UCSD-AML1 (cell line): Measurements from ENCODE around the gene MAP4K3.
A peak's percentile ranks its signal among the peaks of the same experiment; 100 is the strongest.
"Not testable (repeated sequence)": the region's sequence is repeated elsewhere in the genome, so short reads cannot be mapped to it uniquely, and the experiment has no call there.

Experiments used
- DNase-seq: peaks from one replicate; lab custom pipeline; 2025; ENCODE audit not compliant: unreplicated experiment; lab: John Stamatoyannopoulos, UW

The MAP4K3 gene

DNA sequence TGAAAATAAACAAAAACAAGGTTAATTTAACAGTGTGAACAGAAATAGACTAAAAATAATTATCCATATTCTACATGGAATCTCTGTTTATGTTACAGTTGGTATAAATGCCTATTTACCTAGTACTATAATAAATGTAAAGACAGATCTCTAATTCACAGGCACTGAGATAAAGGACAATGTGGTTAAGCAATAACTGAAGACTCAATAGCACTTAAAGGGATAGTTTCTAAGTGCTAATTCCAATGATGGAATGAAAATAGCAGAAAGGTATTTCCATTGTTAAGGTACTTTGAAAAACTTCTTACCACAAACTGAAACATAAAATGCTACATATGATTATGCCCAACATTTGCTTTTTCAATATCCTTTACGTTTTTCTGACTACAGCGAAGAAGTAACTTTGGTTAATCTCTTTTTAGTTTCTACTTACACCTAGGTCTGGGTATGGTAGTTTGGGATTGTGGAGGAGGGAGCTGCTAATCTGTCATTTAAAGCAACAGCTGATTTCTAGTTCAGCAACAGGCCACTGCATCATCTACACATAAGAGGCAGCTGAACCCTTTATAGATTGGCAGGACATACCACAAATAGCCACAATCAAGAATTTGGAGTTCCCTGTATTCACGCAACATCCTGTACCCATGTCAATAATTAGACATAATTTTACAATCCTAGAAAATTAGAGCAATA is 27.2 kb downstream of the MAP4K3 start:
- DNase-seq = no peak

DNA sequence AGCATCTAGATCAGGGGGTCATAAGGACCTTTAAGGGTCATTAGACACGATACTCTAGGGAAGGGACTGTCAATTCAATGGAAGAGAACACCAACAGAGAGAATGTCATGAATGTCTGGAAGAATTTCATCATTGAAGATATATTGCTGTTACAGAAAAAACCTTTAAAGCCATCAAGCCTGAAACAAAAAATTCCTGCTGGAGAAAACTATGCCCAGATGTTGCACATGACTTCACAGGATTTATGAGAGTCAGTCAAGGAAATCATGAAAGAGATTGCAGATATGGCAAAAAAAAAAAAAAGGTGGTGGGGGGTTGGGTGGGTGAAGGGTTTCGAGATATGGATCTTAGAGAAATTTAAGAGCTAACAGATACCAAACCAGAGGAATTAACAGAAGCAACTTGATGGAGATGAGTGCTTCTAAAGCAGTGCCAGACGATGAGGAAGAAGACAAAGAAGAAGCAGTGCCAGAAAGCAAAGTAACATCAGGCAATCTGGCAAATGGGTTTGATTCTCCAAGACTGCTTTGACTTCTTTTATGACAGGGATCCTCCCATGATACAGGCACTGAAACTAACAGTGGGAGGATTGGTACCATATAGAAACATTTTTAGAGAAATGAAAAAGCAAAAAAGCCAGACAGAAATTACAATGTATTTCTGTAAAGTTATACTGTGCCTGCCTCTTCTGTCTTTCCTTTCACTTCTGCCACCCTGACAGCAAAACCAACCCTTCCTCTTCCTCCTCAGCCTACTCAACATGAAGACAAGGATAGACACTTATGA is 28.5 kb downstream of the MAP4K3 start:
- DNase-seq = no peak

DNA sequence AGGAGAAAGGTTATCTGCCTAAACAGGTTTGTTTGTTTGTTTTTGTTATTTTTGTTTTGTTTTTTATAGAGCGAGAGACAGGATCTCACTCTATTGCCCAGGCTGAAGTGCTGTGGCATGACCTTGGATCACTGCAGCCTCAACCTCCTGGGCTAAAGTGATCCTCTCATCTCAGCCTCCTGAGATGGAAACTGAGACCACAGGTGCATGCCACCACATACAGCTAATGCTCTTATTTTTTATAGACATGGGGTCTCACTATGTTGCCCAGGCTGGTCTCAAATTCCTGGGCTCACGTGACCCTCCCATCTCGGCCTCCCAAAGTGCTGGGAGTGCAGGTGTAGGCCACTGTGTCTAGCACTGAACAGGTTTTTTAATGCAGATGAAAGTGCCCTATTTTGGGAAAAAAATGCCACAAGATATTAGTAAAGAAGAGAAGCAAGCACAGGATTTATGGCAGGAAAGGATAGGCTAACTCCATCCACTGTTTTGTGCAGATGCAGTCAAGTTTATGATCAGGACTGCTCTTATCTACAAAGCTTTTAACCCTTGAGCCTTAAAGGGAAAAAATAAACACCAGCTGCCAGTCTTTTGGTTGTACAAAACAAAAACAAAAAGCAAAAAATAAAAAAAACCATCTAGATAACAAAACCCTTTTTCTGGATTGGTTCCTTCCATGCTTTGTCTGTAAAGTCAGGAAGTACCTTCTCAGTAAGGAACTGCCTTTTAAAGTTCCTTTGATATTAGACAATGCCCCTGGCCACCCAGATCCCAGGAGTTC is 29.4 kb downstream of the MAP4K3 start:
- DNase-seq = no peak

DNA sequence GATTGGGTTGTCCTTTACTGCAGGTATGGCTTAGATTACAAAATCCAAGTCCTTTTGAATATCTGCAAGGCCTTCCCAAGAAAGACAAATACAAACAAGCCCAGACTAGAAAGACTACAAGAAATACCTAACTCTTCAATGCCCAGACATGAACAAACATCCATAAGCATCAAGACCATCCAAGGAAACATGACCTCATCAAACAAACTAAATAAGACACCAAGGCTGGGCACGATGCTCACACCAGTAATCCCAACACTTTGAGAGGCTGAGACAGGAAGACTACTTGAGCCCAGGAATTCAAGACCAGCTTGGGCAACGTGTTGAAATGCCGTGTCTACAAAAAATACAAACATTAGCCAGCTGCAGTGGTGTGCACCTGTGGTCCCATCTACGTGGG is 31.7 kb downstream of the MAP4K3 start:
- no peak for DNase-seq

- DNase-seq = peak; percentile 25
These were observed 33.8 kb downstream of the MAP4K3 start for GRCh38 chr2:39403311-39403710.

DNA sequence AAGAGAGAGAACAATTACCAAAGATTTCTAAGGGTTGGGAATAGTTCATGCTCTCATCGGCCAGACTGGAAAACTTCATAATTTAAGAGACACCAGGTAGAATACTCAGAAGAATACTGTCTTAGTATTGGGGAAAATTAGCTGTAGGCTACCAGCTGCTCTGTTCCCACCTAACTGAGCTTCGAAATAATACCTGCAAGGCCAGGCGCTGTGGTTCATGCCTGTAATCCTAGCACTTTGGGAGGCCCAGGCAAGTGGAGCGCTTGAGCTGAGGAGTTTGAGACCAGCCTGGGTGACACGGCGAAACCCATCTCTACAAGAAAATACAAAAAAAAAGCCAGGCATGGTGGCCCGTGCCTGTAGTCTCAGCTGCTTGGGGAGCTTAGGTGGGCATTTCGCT is 35.8 kb downstream of the MAP4K3 start:
- no peak for DNase-seq

GRCh38 chr2:39399570-39399969 is 37.5 kb downstream of the MAP4K3 start:
- DNase-seq = no peak

GRCh38 chr2:39395313-39395712 is 41.8 kb downstream of the MAP4K3 start:
- DNase-seq = no peak

DNA sequence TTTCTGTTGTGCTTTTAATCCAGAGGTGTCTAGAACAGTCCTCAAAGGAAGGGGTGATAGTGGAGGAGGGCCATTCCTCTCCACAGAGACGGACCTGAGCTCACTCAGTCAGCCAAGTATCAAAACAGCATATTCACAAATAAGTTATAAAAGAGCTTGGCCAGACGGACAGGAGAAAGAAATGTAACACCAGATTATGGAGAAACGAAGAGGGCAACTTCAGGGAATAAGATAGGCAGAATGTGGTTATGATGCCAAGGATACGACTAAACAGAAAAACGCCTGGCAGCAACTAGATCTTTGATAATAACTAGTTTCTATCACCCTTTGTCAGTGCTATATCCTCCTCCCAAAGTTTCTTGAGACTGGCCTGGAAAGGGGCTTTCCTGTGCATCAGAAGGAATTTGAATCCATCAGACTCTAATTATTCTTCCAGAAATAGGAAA is 42.5 kb downstream of the MAP4K3 start:
- no peak for DNase-seq

- DNase-seq = no peak
These were observed 44.4 kb downstream of the MAP4K3 start for GRCh38 chr2:39392672-39393071.

GRCh38 chr2:39390216-39390615 is 46.9 kb downstream of the MAP4K3 start:
- DNase-seq = no peak

- no peak for DNase-seq
These were observed 51.0 kb downstream of the MAP4K3 start for GRCh38 chr2:39386064-39386463.

- DNase-seq = no peak
These were observed 51.9 kb downstream of the MAP4K3 start for GRCh38 chr2:39385172-39385571.

- DNase-seq = not testable (repeated sequence)
These were observed 53.0 kb downstream of the MAP4K3 start for GRCh38 chr2:39384071-39384470.

DNA sequence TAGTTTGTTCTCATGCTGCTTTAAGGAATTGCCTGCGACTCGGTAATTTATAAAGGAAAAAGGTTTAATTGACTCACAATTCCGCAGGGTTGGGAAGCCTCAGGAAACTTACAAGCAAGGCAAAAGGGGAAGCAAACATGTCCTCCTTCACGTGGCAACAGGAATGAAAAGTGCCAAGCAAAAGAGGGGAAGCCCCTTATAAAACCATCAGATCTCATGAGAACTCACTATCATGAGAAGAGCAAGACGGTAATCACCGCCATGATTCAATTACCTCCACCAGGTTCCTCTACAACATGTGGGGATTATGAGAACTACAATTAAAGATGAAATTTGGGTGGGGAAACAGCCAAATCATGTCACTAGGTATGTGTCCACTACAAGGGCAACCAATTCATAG is 53.9 kb downstream of the MAP4K3 start:
- no peak for DNase-seq

DNA sequence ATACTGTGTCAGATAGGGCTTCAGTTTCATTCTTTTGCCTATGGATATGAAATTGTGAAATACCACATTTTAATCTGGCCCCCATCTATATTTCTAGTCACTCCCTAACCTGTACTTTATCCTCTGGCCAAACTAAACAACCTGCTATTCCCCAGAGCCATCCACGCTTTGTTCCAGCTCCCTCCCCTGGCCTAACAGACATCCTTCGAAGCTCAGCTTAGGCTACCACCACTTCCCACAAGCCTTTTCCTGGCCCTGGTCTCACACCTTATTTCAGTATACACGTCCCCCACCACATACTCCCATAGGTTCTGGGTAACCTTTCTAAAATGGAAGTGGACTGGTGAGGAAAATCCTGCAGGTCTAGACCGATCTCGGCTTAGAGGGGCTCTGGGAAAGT is 55.4 kb downstream of the MAP4K3 start:
- DNase-seq = no peak

- DNase-seq = no peak
These were observed 56.4 kb downstream of the MAP4K3 start for GRCh38 chr2:39380525-39381150.

DNA sequence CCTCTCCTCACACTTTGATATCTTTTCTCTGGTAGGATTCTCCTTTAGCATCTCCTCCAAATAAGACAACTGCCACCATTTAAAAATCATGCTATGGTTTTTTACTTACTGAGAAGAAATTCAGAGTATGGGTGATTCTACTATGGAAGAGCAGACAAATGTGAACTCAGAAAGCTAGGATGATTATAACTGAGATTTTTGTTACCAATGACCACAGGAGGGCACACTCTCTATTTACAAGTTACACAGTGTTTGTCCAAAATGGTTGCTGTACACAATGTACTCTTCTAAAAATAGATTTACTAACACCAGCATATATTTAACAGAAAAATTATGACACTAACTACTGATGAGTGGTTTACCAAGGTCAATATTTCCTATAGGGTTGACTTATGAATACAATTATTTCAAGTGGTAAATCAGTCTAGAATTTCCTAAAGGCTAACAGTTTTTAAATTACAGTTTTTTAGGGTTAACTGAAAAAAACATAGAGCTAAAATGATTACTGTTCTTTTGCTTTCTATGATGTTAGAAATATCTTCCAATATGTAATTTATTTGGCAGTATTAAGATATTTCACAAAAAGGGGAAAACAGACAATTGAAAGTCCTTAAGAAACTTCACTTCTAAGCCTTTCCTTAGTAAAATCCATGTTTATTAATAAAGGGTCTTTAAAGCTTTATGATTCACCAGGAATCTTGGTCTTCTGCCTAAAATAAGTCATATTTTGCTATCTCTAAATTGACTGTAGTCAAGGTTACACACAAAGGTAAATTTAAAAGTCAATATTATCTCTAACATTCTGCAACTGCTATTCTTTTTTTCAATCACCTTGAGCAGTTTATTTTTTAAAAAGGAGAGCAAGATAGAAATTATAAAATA is 57.2 kb downstream of the MAP4K3 start:
- DNase-seq = no peak

DNA sequence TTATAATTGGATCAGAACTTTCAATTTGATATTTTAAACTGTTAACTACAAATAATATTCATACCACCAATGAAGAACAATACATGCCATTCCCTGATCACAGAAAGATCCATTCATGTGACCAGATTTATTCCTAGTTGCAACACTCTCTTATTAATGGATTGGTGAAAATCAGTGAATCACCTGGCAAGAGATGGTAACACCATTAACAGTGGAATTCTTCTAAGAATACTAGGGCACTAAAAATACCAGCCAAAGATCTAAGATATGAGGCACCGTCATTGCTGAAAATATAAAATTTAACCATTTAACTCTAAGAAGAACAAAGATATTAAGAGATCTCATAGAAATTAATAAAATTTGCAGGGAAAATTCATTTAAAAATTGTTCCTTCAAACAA is 58.1 kb downstream of the MAP4K3 start:
- DNase-seq = no peak

DNA sequence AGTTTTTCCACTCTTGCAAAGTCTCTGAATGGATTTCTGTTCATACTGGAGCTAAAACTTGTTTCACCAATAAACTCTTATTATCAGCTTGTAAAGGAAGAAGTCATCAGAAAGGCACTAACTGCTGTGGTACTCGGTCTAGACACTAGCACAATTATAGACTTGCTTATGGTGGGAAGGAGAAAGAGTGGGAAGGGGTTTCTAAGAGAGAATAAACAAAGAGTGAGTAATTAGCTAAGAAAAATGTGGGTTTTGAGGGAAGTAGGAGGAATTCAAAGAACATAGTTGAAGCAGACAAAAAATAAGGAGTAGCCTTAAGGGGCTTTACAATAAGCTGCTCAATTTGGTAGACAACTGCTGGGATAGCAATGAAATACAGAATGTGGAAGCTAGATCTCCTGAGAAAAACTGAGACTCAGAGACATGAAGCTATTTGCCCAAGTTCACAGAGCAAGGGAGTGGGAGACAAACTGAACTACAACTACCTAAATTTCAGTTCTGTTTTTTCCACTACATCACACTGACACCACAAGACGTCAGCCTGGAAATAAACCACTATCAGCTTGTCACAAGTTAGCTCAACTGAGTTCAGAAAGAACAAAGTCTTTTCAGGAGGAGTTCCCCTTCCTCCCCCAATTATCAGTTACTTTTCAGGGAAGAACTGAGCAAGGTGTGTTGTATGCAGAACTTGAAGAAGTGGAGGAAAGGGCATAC is 59.7 kb downstream of the MAP4K3 start:
- DNase-seq = no peak
